HepG2 (cell line): ENCODE data around the gene CHPF. TPM values are rescaled to one million over a fixed set of nuclear protein-coding genes. Genes with fewer than 3 reads are reported as not detected.
A peak's percentile ranks its signal among the peaks of the same experiment; 100 is the strongest.

Experiments
- ATAC-seq: fragments of 200-7000 bp; cut with Tn5 transposase; 3 replicates; pipeline ENCODE4 v1.9.1; 2020; ENCODE audit warnings: mild to moderate bottlenecking, moderate library complexity
- Bru-seq: library from RNA; stranded (reverse); fragments of 400-500 nt; gene quantifications from one replicate; lab custom pipeline; 2021; lab: Mats Ljungman, UMichigan
- BruChase-seq, 2 experiments: library from RNA; stranded (reverse); fragments of 400-500 nt; gene quantifications; one replicate each; lab custom pipeline; 2021; lab: Mats Ljungman, UMichigan
- BruUV-seq: library from RNA; stranded (reverse); fragments of 400-500 nt; replicated peaks from 2 replicates; lab custom pipeline; 2021; lab: Mats Ljungman, UMichigan
- CTCF ChIA-PET: fragments of 300-600 bp; formaldehyde crosslinking; extraction: SDS; loops from one replicate; lab custom pipeline; 2021; ENCODE audit warnings: low total read pairs, inconsistent platforms, low intra/inter-chr PET ratio; lab: Yijun Ruan, JAX
- POLR2A ChIA-PET: fragments of 350-600 bp; sonication (Branson Sonifier 250); formaldehyde crosslinking; loops from one replicate; lab custom pipeline; 2020; ENCODE audit warnings: antibody characterized with exemption, inconsistent platforms; lab: Yijun Ruan, JAX
- DNase-seq: peaks from one replicate; pipeline ENCODE4 v3.0.0-alpha.2; 2015; ENCODE audit warnings: low spot score
- FAIRE-seq: peaks from 3 replicates; lab custom pipeline; 2011; peaks lifted over from hg19 to GRCh38; lab: Jason Lieb, UNC
- H2AFZ ChIP-seq: one replicate; pipeline ENCODE4 v1.6.1; 2011; ENCODE audit warnings: low read length, inconsistent platforms
- H3K27ac ChIP-seq: fragments of 300-600 bp; 3 replicates; pipeline ENCODE4 v1.8.0; 2011; ENCODE audit warnings: mixed run types, mild to moderate bottlenecking, mixed read lengths, low read length, inconsistent platforms; ENCODE audit not compliant: insufficient read depth; ENCODE audit errors: extremely low read length
- H3K27me3 ChIP-seq, 2 experiments: fragments of 200-600 bp in 1 of 2; 2 replicates in 1 of 2; 3 replicates in 1 of 2; pipeline versions ENCODE4 v1.6.0 to v1.8.0; 2011; ENCODE audit warnings: low read length in 2 of 2, mild to moderate bottlenecking in 2 of 2, moderate library complexity in 2 of 2, inconsistent platforms in 1 of 2; ENCODE audit not compliant: insufficient read depth in 2 of 2, control insufficient read depth in 1 of 2
- H3K36me3 ChIP-seq, 2 experiments: fragments of 200-600 bp in 1 of 2; replicated peaks in 1 of 2; 2 replicates in 1 of 2; 3 replicates in 1 of 2; pipeline versions ENCODE4 v1.5.1 to v1.8.0; 2011; ENCODE audit warnings: low read length in 2 of 2, inconsistent platforms in 1 of 2; ENCODE audit not compliant: insufficient read depth in 2 of 2, control insufficient read depth in 1 of 2
- H3K4me1 ChIP-seq: 2 replicates; pipeline ENCODE4 v1.5.1; 2012; ENCODE audit warnings: low read length, inconsistent platforms; ENCODE audit not compliant: insufficient read depth
- H3K4me2 ChIP-seq: 2 replicates; pipeline ENCODE4 v1.6.0; 2011; ENCODE audit warnings: low read depth, low read length, inconsistent platforms
- H3K4me3 ChIP-seq, 3 experiments: fragments of 200-600 bp in 1 of 3; sonication (generic), shearing (Covaris generic) in 1 of 3; replicated peaks in 1 of 3; 2 replicates each; pipeline ENCODE4 v1.5.1; 2011 to 2016; ENCODE audit warnings: low read length in 3 of 3, inconsistent platforms in 2 of 3, low read depth in 2 of 3, mild to moderate bottlenecking in 2 of 3, control low read depth in 1 of 3, mixed read lengths in 1 of 3; ENCODE audit not compliant: insufficient read depth in 1 of 3
- H3K79me2 ChIP-seq: one replicate; pipeline ENCODE4 v1.6.1; 2011; ENCODE audit warnings: low read length, inconsistent platforms; ENCODE audit not compliant: insufficient read depth
- H3K9ac ChIP-seq: 2 replicates; pipeline ENCODE4 v1.6.0; 2011; ENCODE audit warnings: mild to moderate bottlenecking, low read depth, low read length, inconsistent platforms; ENCODE audit not compliant: insufficient read depth
- H3K9me3 ChIP-seq: 2 replicates; pipeline ENCODE4 v1.5.1; 2012; ENCODE audit warnings: mild to moderate bottlenecking, low read length
- H4K20me1 ChIP-seq: 2 replicates; pipeline ENCODE4 v1.6.0; 2011; ENCODE audit warnings: inconsistent platforms, mild to moderate bottlenecking, low read length, moderate library complexity; ENCODE audit not compliant: insufficient read depth
- ADNP ChIP-seq: sonication (generic); formaldehyde crosslinking; IDR thresholded peaks from 2 replicates; pipeline ENCODE4 v1.4.0; 2020; ENCODE audit warnings: missing genetic modification reagents
- CBX2 ChIP-seq, 2 experiments: fragments of 200-600 bp in 1 of 2; sonication (generic); formaldehyde crosslinking in 1 of 2; IDR thresholded peaks; 2 replicates each; pipeline versions ENCODE4 v1.7.0 to v1.8.1; 2018 to 2022; ENCODE audit warnings: low read depth in 2 of 2, low read length in 1 of 2, mild to moderate bottlenecking in 1 of 2, missing genetic modification reagents in 1 of 2
- EZH2 ChIP-seq: conservative IDR thresholded peaks from 2 replicates; pipeline ENCODE4 v1.6.1; 2012; ENCODE audit warnings: mild to moderate bottlenecking, low read depth, low read length, moderate library complexity
- FOXA3 ChIP-seq: IDR thresholded peaks from 2 replicates; pipeline ENCODE4 v1.6.1; 2016; ENCODE audit warnings: missing genetic modification reagents, missing compliant biosample characterization
- HDAC6 ChIP-seq: fragments of 200-600 bp; sonication (generic); IDR thresholded peaks from 2 replicates; pipeline ENCODE4 v1.7.0; 2017; ENCODE audit warnings: mild to moderate bottlenecking, antibody characterized with exemption, low read length, low read depth
- SALL2 ChIP-seq: sonication (generic); formaldehyde crosslinking; IDR thresholded peaks from 2 replicates; pipeline ENCODE4 v1.8.1; 2023; ENCODE audit warnings: mild to moderate bottlenecking, missing genetic modification reagents, inconsistent platforms
- ZKSCAN5 ChIP-seq: sonication (generic); formaldehyde crosslinking; IDR thresholded peaks from 2 replicates; pipeline ENCODE4 v1.5.1; 2020; ENCODE audit warnings: mild to moderate bottlenecking, missing genetic modification reagents
- ZNF232 ChIP-seq: sonication (generic); formaldehyde crosslinking; IDR thresholded peaks from 2 replicates; pipeline ENCODE4 v1.4.0; 2020; ENCODE audit warnings: missing genetic modification reagents, borderline replicate concordance
- ZNF33B ChIP-seq: sonication (generic); formaldehyde crosslinking; IDR thresholded peaks from 2 replicates; pipeline ENCODE4 v1.5.1; 2020; ENCODE audit warnings: mild to moderate bottlenecking, missing genetic modification reagents
- ZNF552 ChIP-seq: sonication (generic); formaldehyde crosslinking; IDR thresholded peaks from 2 replicates; pipeline ENCODE4 v1.9.0; 2022; ENCODE audit warnings: missing genetic modification reagents, mild to moderate bottlenecking, borderline replicate concordance
- ZNF556 ChIP-seq: sonication (generic); formaldehyde crosslinking; IDR thresholded peaks from 2 replicates; pipeline ENCODE4 v1.4.0; 2020; ENCODE audit warnings: mild to moderate bottlenecking, missing genetic modification reagents, borderline replicate concordance
- ZNF652 ChIP-seq: IDR thresholded peaks from 2 replicates; pipeline ENCODE4 v1.6.1; 2016; ENCODE audit warnings: low read depth, borderline replicate concordance
- ZSCAN9 ChIP-seq: IDR thresholded peaks from 2 replicates; pipeline ENCODE4 v1.6.1; 2016; ENCODE audit warnings: borderline replicate concordance
- WGBS: methylation state at CpG from one replicate; pipeline ENCODE4 v1.1.6; 2017; ENCODE audit warnings: low lambda C conversion rate; 5-methylcytosine and 5-hydroxymethylcytosine counted together
- in situ Hi-C: cut with HindIII; loops from 2 replicates; pipeline ENCODE4 v1.10.0; 2017; ENCODE audit warnings: low pct_unique_long_range_greater_than_20kb; ENCODE audit not compliant: extremely low pct_ligation_motif_present
- intact Hi-C: fragments of 100-400 bp; cut with micrococcal nuclease; formaldehyde crosslinking; loops from one replicate; pipeline ENCODE4 v1.10.0; 2022; ENCODE audit not compliant: unreplicated experiment
- long read RNA-seq, 2 experiments: library from RNA in 1 of 2; library from polyadenylated mRNA in 1 of 2; stranded (forward) in 1 of 2; unstranded in 1 of 2; transcript quantifications; one replicate each; pipeline ENCODE4 v2.0.0, GENCODE V29; 2019 to 2022
- polyA minus RNA-seq, 3 experiments: library from RNA; depleted of rRNA, polyadenylated mRNA; stranded (reverse); fragments of >200 nt; gene quantifications; 2 replicates each; pipeline ENCODE4 v1.2.3, GENCODE V29; 2011; ENCODE audit warnings: low replicate concordance in 1 of 3
- polyA plus RNA-seq, 8 experiments: library from polyadenylated mRNA; depleted of rRNA in 3 of 8; stranded (reverse) in 7 of 8; unstranded in 1 of 8; fragments of >200 nt; fragmentation: Illumina TruSeq in 4 of 8; extraction: Trizol in 4 of 8; gene quantifications; 2 replicates each; pipeline versions ENCODE4 v1.2.1 to v1.2.3, GENCODE V29; 2011 to 2016; ENCODE audit warnings: low read depth in 4 of 8, missing spikeins in 1 of 8, mixed read lengths in 1 of 8; ENCODE audit not compliant: insufficient read depth in 1 of 8
- total RNA-seq, 5 experiments: library from RNA; depleted of rRNA; stranded (reverse); fragments of >200 nt; fragmentation: Illumina TruSeq; extraction: Trizol; gene quantifications; 2 replicates each; pipeline ENCODE4 v1.2.3, GENCODE V29; 2016; ENCODE audit warnings: low read depth in 1 of 5
- TF ChIP-seq, protein P1 (sequence below): IDR thresholded peaks from 2 replicates; pipeline ENCODE4 v1.6.1; 2016; ENCODE audit warnings: low read depth, borderline replicate concordance

The CHPF gene, protein sequence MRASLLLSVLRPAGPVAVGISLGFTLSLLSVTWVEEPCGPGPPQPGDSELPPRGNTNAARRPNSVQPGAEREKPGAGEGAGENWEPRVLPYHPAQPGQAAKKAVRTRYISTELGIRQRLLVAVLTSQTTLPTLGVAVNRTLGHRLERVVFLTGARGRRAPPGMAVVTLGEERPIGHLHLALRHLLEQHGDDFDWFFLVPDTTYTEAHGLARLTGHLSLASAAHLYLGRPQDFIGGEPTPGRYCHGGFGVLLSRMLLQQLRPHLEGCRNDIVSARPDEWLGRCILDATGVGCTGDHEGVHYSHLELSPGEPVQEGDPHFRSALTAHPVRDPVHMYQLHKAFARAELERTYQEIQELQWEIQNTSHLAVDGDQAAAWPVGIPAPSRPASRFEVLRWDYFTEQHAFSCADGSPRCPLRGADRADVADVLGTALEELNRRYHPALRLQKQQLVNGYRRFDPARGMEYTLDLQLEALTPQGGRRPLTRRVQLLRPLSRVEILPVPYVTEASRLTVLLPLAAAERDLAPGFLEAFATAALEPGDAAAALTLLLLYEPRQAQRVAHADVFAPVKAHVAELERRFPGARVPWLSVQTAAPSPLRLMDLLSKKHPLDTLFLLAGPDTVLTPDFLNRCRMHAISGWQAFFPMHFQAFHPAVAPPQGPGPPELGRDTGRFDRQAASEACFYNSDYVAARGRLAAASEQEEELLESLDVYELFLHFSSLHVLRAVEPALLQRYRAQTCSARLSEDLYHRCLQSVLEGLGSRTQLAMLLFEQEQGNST
- total RNA-seq (2016; rRNA removed; fragmentation: Illumina TruSeq; extraction: Trizol) (34.7 and 79.6 TPM in 2 replicates), polyA plus RNA-seq (2011; rRNA removed) (111 and 171 TPM in 2 replicates), polyA minus RNA-seq (2011; rRNA and poly(A)+ RNA removed; ENCODE audit: low replicate concordance) (12.1 and 292 TPM in 2 replicates), Bru-seq, nascent RNA (percentile 89 among the genes with signal in this experiment), BruChase-seq, experiment 1, labeled RNA remaining after a 6-hour chase (percentile 95 among the genes with signal in this experiment), BruChase-seq, experiment 2, labeled RNA remaining after a 2-hour chase (percentile 89 among the genes with signal in this experiment)
- 21.6 and 22.1 TPM in 2 replicates for total RNA-seq (2016; cell fraction: cytosol; rRNA removed; fragmentation: Illumina TruSeq; extraction: Trizol; ENCODE audit: low read depth)
- 36.0 and 80.8 TPM in 2 replicates for total RNA-seq (2016; cell fraction: insoluble cytoplasmic fraction; rRNA removed; fragmentation: Illumina TruSeq; extraction: Trizol)
- total RNA-seq (2016; cell fraction: membrane; rRNA removed; fragmentation: Illumina TruSeq; extraction: Trizol): 42.0 and 50.0 TPM in 2 replicates
- total RNA-seq (2016; cell fraction: nucleus; rRNA removed; fragmentation: Illumina TruSeq; extraction: Trizol): 65.5 and 76.8 TPM in 2 replicates
- 120 and 244 TPM in 2 replicates for polyA plus RNA-seq (2011; cell fraction: cytosol; rRNA removed)
- polyA plus RNA-seq (2011; cell fraction: nucleus; rRNA removed): 203 and 211 TPM in 2 replicates
- 115 and 161 TPM in 2 replicates for polyA plus RNA-seq (2012)
- polyA plus RNA-seq (2016; cell fraction: cytosol; fragmentation: Illumina TruSeq; extraction: Trizol; ENCODE audit: low read depth): 21.7 and 22.6 TPM in 2 replicates
- 45.9 and 55.3 TPM in 2 replicates for polyA plus RNA-seq (2016; cell fraction: insoluble cytoplasmic fraction; fragmentation: Illumina TruSeq; extraction: Trizol; ENCODE audit: low read depth)
- 40.5 and 41.4 TPM in 2 replicates for polyA plus RNA-seq (2016; cell fraction: membrane; fragmentation: Illumina TruSeq; extraction: Trizol; ENCODE audit: low read depth)
- 139 and 143 TPM in 2 replicates for polyA plus RNA-seq (2016; cell fraction: nucleus; fragmentation: Illumina TruSeq; extraction: Trizol; ENCODE audit: insufficient read depth, low read depth)
- 137 and 143 TPM in 2 replicates for polyA minus RNA-seq (2011; cell fraction: cytosol; rRNA and poly(A)+ RNA removed)
- polyA minus RNA-seq (2011; cell fraction: nucleus; rRNA and poly(A)+ RNA removed): 45.4 and 47.0 TPM in 2 replicates
- long read RNA-seq, experiment 1, transcript CHPF-201 (4 exons, 3,013 nt): major isoform, 73 of 152 reads
- long read RNA-seq, experiment 1, transcript CHPF-202 (2 exons, 1,079 nt): minor isoform, 15 of 152 reads
- long read RNA-seq, experiment 1, partial matches to known transcripts: 17 of 152 reads
- long read RNA-seq, experiment 1, other reads (novel, unspliced or antisense): 47 of 152 reads
- long read RNA-seq, experiment 2, transcript CHPF-202 (2 exons, 1,079 nt): minor isoform, 25 of 778 reads
- long read RNA-seq, experiment 2, transcript CHPF-201 (4 exons, 3,013 nt): major isoform, 519 of 778 reads
- long read RNA-seq, experiment 2, partial matches to known transcripts: 79 of 778 reads
- long read RNA-seq, experiment 2, other reads (novel, unspliced or antisense): 155 of 778 reads

DNA sequence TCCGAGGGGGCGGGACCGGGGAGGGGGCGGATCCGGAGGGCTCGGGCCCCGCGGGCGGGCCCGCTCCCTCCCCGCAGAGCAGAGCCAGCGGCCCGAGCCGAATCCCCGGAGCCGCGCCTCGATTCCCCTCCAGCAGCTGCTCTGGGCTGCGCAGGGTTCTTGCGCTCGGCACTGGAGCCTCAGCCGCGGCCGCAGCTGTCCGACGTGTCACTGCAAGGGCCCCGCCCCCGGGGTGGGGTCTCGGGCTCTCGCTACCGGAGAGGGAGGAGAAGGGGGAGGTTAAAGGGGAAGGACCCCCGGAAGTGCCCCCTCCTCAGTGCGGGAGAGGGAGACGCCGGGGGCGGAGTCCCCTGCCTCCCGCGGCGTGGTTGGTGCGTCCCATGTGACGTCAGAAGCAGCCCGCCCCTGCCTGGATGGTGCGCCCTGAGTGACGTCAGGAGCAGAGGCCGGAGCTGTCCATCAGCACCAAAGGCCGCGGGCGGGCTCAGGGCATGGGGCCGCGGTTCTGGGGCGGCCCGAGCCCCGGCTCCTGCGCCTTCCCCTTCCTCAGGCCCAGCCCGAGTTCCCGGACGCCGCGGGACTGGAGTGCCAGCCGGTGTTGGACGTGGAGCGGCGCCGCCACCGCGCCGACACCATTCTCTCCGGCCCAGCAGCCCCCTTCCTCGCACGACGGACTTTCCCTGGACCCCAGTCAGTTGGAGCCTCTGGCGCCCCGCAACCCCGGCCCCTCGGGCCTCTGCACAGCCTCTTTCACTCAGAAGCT is at the start of gene CHPF, which contains the start of gene TMEM198:
Gene CHPF, minus strand, starts transcription at position 214 of the 763 bp plus-strand sequence. CDS start 271 bp downstream, outside the sequence.
Gene TMEM198, plus strand, starts transcription at position 433 of the 763 bp plus-strand sequence. CDS start 700 bp downstream, outside the sequence.
- WGBS: 2% methylated on average over 9 of the region's 75 CpGs
- Histone ChIP-seq H3K27ac (peak within 1 kb of the TSS; percentile 82), H4K20me1 (peaks cover 35% of the 10 kb centered on the region), H3K9me3 (no peaks in the 10 kb centered on the region), H3K4me3 (peak within 1 kb of the TSS; percentile 87 to 90 (median 89)), H3K36me3 (peaks cover 23 to 32% of the 10 kb centered on the region in 2 experiments), H3K4me1 (peaks cover 51% of the 10 kb centered on the region), H3K27me3 (no peaks in the 10 kb centered on the region; a peak in 1 of 5 replicates), H3K79me2 (peaks cover 32% of the 10 kb centered on the region), H2AFZ (no peak within 1 kb of the TSS), H3K4me2 (peak within 1 kb of the TSS; percentile 97), H3K9ac (peak within 1 kb of the TSS; percentile 84)
- DNase-seq: peak; percentile 99
- in situ Hi-C loops: loop anchor here (5.0 kb wide), 1 partner anchor 99 kb away; no protein-coding TSS in a partner anchor
- BruUV-seq: no TSS peak
- ChIA-PET POLR2A (interaction anchor here (0.8 to 3.9 kb wide), 16 partner anchors 9 to 157 kb away, joined by 3 to 44 read pairs (median 4); partner anchors contain the start of genes DNPEP, GMPPA, INHA and OBSL1), CTCF (interaction anchor here (0.9 to 5.3 kb wide), 2 partner anchors 98 to 146 kb away, joined by 3 to 127 read pairs; no protein-coding TSS in a partner anchor)
- ATAC-seq: peak; percentile 78
- peak; percentile 96 for FAIRE-seq
- intact Hi-C loops: loop anchor here (1.0 kb wide), 3 partner anchors 33 to 155 kb away; partner anchors contain the start of gene STK11IP
- TF ChIP-seq ZNF552 (CRISPR knock-in tag) (no peak), ZNF652 (no peak), ADNP (no peak), ZKSCAN5 (no peak), EZH2 (no peak), ZNF556 (CRISPR knock-in tag) (peak; percentile 90), ZSCAN9 (CRISPR knock-in tag) (peak; percentile 87), SALL2 (peak; percentile 93), ZNF232 (peak; percentile 91), ZNF33B (peak; percentile 84), CBX2 (IDR thresholded peaks at IDR 0.05; ENCODE audit: low read depth, low read length) (no peak), CBX2 (CRISPR knock-in tag; IDR thresholded peaks at IDR 0.05; ENCODE audit: low read depth) (0 out of 2 replicates have a peak, but pooled peaks have one; percentile 46), FOXA3 (peak; percentile 52), HDAC6 (no peak)
- TF ChIP-seq, protein P1, sequence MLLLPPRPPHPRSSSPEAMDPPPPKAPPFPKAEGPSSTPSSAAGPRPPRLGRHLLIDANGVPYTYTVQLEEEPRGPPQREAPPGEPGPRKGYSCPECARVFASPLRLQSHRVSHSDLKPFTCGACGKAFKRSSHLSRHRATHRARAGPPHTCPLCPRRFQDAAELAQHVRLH (CRISPR knock-in tag): peak; percentile 54; the same call in 1 of the 2 replicates
